HEK293 (cell line): ENCODE measurements around the gene WARS2.

Experiments used
- KLF16 ChIP-seq: fragments of 450-650 bp; formaldehyde crosslinking; IDR thresholded peaks from 2 replicates; pipeline ENCODE4 v1.5.1; 2017; ENCODE audit warnings: missing biosample characterization, missing genetic modification characterization
- KLF7 ChIP-seq: fragments of 450-650 bp; formaldehyde crosslinking; IDR thresholded peaks from 2 replicates; pipeline ENCODE4 v1.5.1; 2016; ENCODE audit warnings: missing biosample characterization, missing genetic modification characterization, borderline replicate concordance
- RBAK ChIP-seq: fragments of 450-650 bp; formaldehyde crosslinking; IDR thresholded peaks from 2 replicates; pipeline ENCODE4 v1.5.1; 2016; ENCODE audit warnings: missing biosample characterization, missing genetic modification characterization
- SP2 ChIP-seq: fragments of 450-650 bp; formaldehyde crosslinking; IDR thresholded peaks from 2 replicates; pipeline ENCODE4 v1.5.1; 2016; ENCODE audit warnings: missing biosample characterization, missing genetic modification characterization
- SP3 ChIP-seq: fragments of 450-650 bp; formaldehyde crosslinking; IDR thresholded peaks from 2 replicates; pipeline ENCODE4 v1.5.1; 2016; ENCODE audit warnings: missing biosample characterization, missing genetic modification characterization
- ZNF184 ChIP-seq: fragments of 450-650 bp; IDR thresholded peaks from 2 replicates; pipeline ENCODE4 v1.5.1; 2018; ENCODE audit warnings: missing biosample characterization, mild to moderate bottlenecking, missing genetic modification characterization
- TF ChIP-seq, protein P1 (sequence below): fragments of 450-650 bp; formaldehyde crosslinking; IDR thresholded peaks from 2 replicates; pipeline ENCODE4 v1.5.1; 2016; ENCODE audit warnings: missing biosample characterization, missing genetic modification characterization
- TF ChIP-seq, protein P2 (sequence below): sonication (generic); formaldehyde crosslinking; IDR thresholded peaks from 2 replicates; pipeline ENCODE4 v1.8.1; 2022; ENCODE audit warnings: mild to moderate bottlenecking, moderate library complexity, missing genetic modification reagents
- TF ChIP-seq, protein P3 (sequence below): IDR thresholded peaks from 2 replicates; pipeline ENCODE4 v1.6.1; 2011; ENCODE audit warnings: mild to moderate bottlenecking, low read depth, low read length, borderline replicate concordance
- TF ChIP-seq, protein P4 (sequence below): fragments of 450-650 bp; formaldehyde crosslinking; IDR thresholded peaks from 2 replicates; pipeline ENCODE4 v1.5.1; 2016; ENCODE audit warnings: missing biosample characterization, missing genetic modification characterization, low read depth

DNA sequence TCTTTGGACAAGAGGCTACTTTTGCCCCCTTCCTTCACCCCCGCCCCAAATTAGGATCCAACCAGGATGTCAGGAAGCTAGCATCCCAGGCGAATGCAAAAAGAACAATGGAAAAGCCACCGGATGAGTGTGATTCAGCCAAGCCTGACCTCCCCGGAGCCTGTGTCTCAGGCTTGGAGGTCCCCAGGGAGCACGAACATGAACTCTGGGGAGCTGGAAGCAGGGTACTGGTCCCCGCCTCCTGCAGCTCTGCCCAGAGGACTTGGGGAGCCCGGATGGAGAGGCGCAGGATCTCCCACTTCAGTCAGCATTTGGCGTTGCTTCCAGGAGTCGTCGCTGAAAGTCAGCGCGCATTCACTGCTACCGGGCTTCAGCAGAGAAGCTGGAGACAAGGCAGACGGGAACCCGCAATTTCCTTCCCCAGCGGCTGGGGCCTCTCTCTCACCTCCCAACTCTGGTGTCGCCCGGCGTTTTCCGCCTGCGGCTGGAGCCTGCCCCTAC lies 150.5 kb downstream of the WARS2 start:
- TF ChIP-seq KLF7: no peak
- TF ChIP-seq, protein P1, sequence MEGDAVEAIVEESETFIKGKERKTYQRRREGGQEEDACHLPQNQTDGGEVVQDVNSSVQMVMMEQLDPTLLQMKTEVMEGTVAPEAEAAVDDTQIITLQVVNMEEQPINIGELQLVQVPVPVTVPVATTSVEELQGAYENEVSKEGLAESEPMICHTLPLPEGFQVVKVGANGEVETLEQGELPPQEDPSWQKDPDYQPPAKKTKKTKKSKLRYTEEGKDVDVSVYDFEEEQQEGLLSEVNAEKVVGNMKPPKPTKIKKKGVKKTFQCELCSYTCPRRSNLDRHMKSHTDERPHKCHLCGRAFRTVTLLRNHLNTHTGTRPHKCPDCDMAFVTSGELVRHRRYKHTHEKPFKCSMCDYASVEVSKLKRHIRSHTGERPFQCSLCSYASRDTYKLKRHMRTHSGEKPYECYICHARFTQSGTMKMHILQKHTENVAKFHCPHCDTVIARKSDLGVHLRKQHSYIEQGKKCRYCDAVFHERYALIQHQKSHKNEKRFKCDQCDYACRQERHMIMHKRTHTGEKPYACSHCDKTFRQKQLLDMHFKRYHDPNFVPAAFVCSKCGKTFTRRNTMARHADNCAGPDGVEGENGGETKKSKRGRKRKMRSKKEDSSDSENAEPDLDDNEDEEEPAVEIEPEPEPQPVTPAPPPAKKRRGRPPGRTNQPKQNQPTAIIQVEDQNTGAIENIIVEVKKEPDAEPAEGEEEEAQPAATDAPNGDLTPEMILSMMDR: no peak
- no peak for TF ChIP-seq SP2 (tag by site-specific recombination)
- TF ChIP-seq, protein P2, sequence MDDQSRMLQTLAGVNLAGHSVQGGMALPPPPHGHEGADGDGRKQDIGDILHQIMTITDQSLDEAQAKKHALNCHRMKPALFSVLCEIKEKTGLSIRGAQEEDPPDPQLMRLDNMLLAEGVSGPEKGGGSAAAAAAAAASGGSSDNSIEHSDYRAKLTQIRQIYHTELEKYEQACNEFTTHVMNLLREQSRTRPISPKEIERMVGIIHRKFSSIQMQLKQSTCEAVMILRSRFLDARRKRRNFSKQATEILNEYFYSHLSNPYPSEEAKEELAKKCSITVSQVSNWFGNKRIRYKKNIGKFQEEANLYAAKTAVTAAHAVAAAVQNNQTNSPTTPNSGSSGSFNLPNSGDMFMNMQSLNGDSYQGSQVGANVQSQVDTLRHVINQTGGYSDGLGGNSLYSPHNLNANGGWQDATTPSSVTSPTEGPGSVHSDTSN: no peak
- TF ChIP-seq, protein P3, sequence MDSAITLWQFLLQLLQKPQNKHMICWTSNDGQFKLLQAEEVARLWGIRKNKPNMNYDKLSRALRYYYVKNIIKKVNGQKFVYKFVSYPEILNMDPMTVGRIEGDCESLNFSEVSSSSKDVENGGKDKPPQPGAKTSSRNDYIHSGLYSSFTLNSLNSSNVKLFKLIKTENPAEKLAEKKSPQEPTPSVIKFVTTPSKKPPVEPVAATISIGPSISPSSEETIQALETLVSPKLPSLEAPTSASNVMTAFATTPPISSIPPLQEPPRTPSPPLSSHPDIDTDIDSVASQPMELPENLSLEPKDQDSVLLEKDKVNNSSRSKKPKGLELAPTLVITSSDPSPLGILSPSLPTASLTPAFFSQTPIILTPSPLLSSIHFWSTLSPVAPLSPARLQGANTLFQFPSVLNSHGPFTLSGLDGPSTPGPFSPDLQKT: no peak
- TF ChIP-seq, protein P4, sequence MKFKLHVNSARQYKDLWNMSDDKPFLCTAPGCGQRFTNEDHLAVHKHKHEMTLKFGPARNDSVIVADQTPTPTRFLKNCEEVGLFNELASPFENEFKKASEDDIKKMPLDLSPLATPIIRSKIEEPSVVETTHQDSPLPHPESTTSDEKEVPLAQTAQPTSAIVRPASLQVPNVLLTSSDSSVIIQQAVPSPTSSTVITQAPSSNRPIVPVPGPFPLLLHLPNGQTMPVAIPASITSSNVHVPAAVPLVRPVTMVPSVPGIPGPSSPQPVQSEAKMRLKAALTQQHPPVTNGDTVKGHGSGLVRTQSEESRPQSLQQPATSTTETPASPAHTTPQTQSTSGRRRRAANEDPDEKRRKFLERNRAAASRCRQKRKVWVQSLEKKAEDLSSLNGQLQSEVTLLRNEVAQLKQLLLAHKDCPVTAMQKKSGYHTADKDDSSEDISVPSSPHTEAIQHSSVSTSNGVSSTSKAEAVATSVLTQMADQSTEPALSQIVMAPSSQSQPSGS (tag by site-specific recombination): no peak
- no peak for TF ChIP-seq RBAK (tag by site-specific recombination)
- no peak for TF ChIP-seq SP3 (tag by site-specific recombination)
- TF ChIP-seq KLF16 (tag by site-specific recombination): no peak
- TF ChIP-seq ZNF184 (tag by site-specific recombination): no peak
